ENCODE measurements around the gene CNN2. TPM values are rescaled to one million over a fixed set of nuclear protein-coding genes. Genes with fewer than 3 reads are reported as not detected.
A peak's percentile ranks its signal among the peaks of the same experiment; 100 is the strongest.

Gene CNN2
- polyA plus RNA-seq, 3 donors, result 69.9 to 213 (median 144) TPM

GRCh38 chr19:1001538-1002166 is 24.8 kb upstream of the CNN2 start:
- peaks cover 0 to 10% (median 8%) of the 10 kb centered on the region in 7 donors for H3K9me3 Mint-ChIP-seq
- Histone ChIP-seq H3K9ac (ENCODE audit: insufficient read depth, low read length, poor library complexity, severe bottlenecking) (no peak overlapping the region), H3K4me1 (ENCODE audit: control insufficient read depth in 1 of 2, insufficient read depth in 2 of 2, low read length in 2 of 2) (peaks cover 12 to 13% of the 10 kb centered on the region in 2 donors), H3K4me3 (replicated peaks in 1 of 3; ENCODE audit: low read depth in 2 of 3, low read length in 3 of 3) (peak overlapping the region in 1 of 3 experiments; percentile 63), H2AFZ (ENCODE audit: insufficient read depth, low read depth, low read length, poor library complexity, severe bottlenecking) (peak overlapping the region; percentile 68), H3K79me2 (ENCODE audit: insufficient read depth, low read length) (no peaks in the 10 kb centered on the region), H3K27ac (ENCODE audit: low read depth in 1 of 2, low read length in 2 of 2) (no peak overlapping the region), H3K27me3 (ENCODE audit: control insufficient read depth in 2 of 2, insufficient read depth in 2 of 2, low read length in 2 of 2) (peaks cover 11 to 54% of the 10 kb centered on the region in 2 donors), H4K20me1 (ENCODE audit: insufficient read depth, low read length) (no peaks in the 10 kb centered on the region), H3K36me3 (replicated peaks in 1 of 2; ENCODE audit: control insufficient read depth in 1 of 2, insufficient read depth in 2 of 2, low read length in 2 of 2) (no peaks in the 10 kb centered on the region), H3K4me2 (replicated peaks; ENCODE audit: extremely low read depth, low read length, poor library complexity, severe bottlenecking) (peak overlapping the region; percentile 67), H3K9me3 (replicated peaks in 1 of 2; ENCODE audit: control insufficient read depth in 1 of 2, insufficient read depth in 1 of 2, low read length in 2 of 2) (peaks cover 0 to 3% of the 10 kb centered on the region in 2 donors)
- peak; percentile 99 for TF ChIP-seq CTCF (IDR thresholded peaks at IDR 0.05)
- H3K36me3 Mint-ChIP-seq, result peaks cover 0 to 6% of the 10 kb centered on the region in 2 donors
- peak overlapping the region; percentile 39 to 84 for H3K4me3 Mint-ChIP-seq
- 2% methylated on average over 11 of the region's 20 CpGs for WGBS (ENCODE audit: insufficient coverage)
- peaks cover 43 to 64% (median 48%) of the 10 kb centered on the region in 3 donors for H3K27me3 Mint-ChIP-seq (ENCODE audit: low read depth in 3 of 3)
- H3K27ac Mint-ChIP-seq, result no peak overlapping the region
- H3K4me1 Mint-ChIP-seq, result peaks cover 7% of the 10 kb centered on the region
- intact Hi-C loops (cut with micrococcal nuclease), result loop anchor here (1.0 kb wide), 2 partner anchors 79 to 80 kb away; no protein-coding TSS in a partner anchor
- DNase-seq, result peak; percentile 35 to 58 (median 50)

GRCh38 chr19:1002600-1002999 is 23.8 kb upstream of the CNN2 start:
- 90% methylated on average over 3 of the region's 4 CpGs for WGBS (ENCODE audit: insufficient coverage)

More at GRCh38 chr19:1002600-1002999, 23.8 kb upstream of the CNN2 start:
- Histone ChIP-seq H3K36me3 (replicated peaks in 1 of 2; ENCODE audit: control insufficient read depth in 1 of 2, insufficient read depth in 2 of 2, low read length in 2 of 2) (no peaks in the 10 kb centered on the region), H3K4me2 (replicated peaks; ENCODE audit: extremely low read depth, low read length, poor library complexity, severe bottlenecking) (no peak overlapping the region), H3K79me2 (ENCODE audit: insufficient read depth, low read length) (no peaks in the 10 kb centered on the region), H4K20me1 (ENCODE audit: insufficient read depth, low read length) (peaks cover 4% of the 10 kb centered on the region), H3K4me3 (replicated peaks in 1 of 3; ENCODE audit: low read depth in 2 of 3, low read length in 3 of 3) (no peak overlapping the region), H2AFZ (ENCODE audit: insufficient read depth, low read depth, low read length, poor library complexity, severe bottlenecking) (no peak overlapping the region), H3K9ac (ENCODE audit: insufficient read depth, low read length, poor library complexity, severe bottlenecking) (no peak overlapping the region), H3K9me3 (replicated peaks in 1 of 2; ENCODE audit: control insufficient read depth in 1 of 2, insufficient read depth in 1 of 2, low read length in 2 of 2) (peaks cover 0 to 3% of the 10 kb centered on the region in 2 donors), H3K27ac (ENCODE audit: low read depth in 1 of 2, low read length in 2 of 2) (no peak overlapping the region), H3K4me1 (ENCODE audit: control insufficient read depth in 1 of 2, insufficient read depth in 2 of 2, low read length in 2 of 2) (peaks cover 12 to 13% of the 10 kb centered on the region in 2 donors), H3K27me3 (ENCODE audit: control insufficient read depth in 2 of 2, insufficient read depth in 2 of 2, low read length in 2 of 2) (peaks cover 11 to 44% of the 10 kb centered on the region in 2 donors)
- no peak for TF ChIP-seq CTCF (IDR thresholded peaks at IDR 0.05)
- no peak overlapping the region for H3K27ac Mint-ChIP-seq
- intact Hi-C loops (cut with micrococcal nuclease), result no loop called here
- H3K4me1 Mint-ChIP-seq, result peaks cover 6% of the 10 kb centered on the region
- DNase-seq, result no peak
- peak overlapping the region in 1 of 2 donors; percentile 64 for H3K4me3 Mint-ChIP-seq
- H3K27me3 Mint-ChIP-seq (ENCODE audit: low read depth in 3 of 3), result peaks cover 35 to 54% (median 38%) of the 10 kb centered on the region in 3 donors
- peaks cover 0 to 10% (median 7%) of the 10 kb centered on the region in 7 donors for H3K9me3 Mint-ChIP-seq
- peaks cover 0 to 6% of the 10 kb centered on the region in 2 donors for H3K36me3 Mint-ChIP-seq

All from CD14-positive monocyte (primary cell).